Measurements from ENCODE around the gene CMSS1.
A peak's percentile ranks its signal among the peaks of the same experiment; 100 is the strongest.

Gene CMSS1

DNA sequence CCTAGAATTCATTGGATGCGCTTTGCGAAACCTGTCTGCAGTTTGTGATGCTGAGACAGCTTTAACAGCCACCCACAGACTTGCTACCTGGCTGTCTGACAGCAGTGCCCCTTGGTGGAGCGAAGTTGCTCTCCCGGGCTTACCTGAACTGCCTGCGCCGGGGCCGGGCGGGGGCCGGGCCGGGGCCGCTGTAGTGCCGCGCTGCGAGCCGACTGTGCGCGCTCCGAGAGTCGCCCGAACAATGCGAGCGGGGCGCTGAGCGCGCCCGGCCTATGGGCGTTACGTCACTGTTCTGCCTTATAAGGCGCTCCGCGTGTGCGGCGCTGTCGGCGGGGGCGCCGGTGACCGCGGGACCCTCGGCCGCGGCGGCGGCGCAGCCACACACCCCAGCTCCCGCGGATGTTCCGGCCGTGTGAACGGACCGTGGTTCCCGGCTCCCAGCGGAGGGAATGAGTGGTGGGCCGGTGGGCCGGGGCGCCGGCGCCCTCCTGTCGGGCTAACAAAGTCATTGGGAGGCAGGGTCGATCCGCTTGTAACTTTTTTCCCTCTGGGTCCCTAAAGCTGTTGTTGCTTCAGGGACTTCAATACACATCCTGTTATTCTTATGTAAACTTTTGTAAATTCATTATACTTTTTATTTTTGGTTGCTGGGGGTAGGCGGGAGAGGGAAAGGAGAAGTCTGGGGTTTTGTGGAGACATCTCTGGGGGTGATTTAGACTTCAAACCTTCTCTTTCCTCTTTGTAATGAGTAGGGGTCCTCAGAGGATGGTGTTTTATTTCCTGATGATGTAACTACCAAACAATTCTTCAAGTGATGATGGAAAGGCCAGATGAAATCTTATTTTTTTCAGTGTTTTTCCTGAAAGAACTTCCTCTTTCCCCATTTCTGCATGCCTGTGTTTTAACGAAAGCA is 58.5 kb downstream of the CMSS1 start:
- peak; percentile 43 to 56 for DNase-seq

DNA sequence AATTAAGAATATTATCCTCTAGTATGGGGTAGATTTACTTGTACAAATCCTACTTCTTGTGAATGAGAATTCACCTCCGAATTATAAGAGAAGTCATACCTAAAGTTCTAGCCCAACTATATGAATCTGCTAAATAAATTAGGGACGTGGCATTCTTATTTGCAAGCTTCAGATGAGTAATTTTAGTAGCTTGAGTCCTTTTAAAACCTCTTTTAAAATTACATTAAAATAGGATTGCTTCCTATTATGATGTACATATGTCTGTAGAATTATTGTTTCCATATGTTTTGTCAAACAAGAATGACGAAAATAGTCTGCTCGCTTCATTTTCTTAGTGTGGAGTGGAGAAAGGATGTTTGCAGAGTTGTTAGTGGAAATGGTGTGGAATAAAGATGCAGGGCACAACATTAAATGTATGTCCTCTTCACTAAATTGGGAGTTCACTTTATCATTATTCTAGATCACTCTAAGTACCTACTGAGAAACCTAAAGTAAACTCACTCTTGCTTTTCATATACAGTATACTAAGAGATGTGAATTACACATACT is 59.4 kb downstream of the CMSS1 start:
- no peak for DNase-seq

- DNase-seq = no peak
Measured at GRCh38 chr3:99878005-99878404, 60.3 kb downstream of the CMSS1 start.

DNA sequence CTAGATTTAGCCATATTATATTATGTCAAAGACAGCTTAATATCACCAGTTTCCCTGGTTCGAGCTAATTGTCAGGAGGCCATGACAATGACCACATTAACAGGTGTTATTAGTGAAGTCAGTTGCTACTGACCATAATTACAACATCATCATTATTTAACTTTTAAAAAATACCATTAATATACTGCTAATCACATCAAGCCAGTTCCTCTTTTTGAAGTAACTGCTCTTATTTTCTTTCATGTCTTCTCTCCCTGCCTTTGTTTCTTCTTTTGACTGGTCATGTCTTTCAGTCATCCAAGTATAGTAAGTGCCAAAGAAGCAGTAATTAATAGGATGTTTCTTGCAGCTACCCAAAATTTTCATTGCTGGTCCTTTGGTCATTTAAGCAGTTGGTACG is 61.6 kb downstream of the CMSS1 start:
- DNase-seq = no peak

DNA sequence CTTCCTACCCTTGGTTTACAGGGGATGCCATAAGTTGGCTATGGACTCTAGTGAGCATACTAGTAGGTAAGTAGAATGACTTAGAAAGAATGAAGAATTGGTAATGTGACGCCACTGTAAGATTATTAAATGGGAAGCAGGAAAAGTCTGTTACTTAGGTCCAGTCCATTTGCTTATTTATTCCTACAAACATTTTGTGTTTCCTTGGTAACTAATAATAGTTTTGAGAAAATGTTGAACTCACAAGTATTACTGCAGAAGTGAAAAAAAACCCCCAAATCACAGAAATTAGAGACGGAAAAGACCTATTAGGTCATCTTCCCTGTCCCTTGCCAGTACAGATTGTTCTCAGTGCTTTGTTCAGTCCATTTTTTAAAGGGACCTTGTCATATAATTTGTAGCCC is 63.5 kb downstream of the CMSS1 start:
- DNase-seq = no peak

- DNase-seq = no peak
Measured at GRCh38 chr3:99882436-99883137, 64.9 kb downstream of the CMSS1 start.

DNA sequence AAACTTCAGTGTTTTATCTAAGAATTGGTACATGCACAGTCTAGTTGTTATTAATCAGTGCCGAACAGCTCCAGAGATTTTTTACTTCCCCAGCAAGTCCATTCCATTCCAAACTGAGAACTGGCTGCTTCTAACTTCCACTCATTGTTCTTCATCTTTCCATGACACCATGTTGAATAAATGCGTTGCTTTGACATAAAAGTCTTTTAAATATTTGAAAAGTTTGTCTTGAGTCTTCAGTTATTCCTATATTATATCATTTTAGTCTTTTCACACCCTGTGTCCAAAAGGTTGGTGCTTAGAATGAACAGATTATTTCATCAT is 65.4 kb downstream of the CMSS1 start:
- no peak for DNase-seq

- DNase-seq = no peak
Measured at GRCh38 chr3:99883693-99884092, 66.0 kb downstream of the CMSS1 start.

- DNase-seq = no peak
Measured at GRCh38 chr3:99884484-99884883, 66.8 kb downstream of the CMSS1 start.

DNA sequence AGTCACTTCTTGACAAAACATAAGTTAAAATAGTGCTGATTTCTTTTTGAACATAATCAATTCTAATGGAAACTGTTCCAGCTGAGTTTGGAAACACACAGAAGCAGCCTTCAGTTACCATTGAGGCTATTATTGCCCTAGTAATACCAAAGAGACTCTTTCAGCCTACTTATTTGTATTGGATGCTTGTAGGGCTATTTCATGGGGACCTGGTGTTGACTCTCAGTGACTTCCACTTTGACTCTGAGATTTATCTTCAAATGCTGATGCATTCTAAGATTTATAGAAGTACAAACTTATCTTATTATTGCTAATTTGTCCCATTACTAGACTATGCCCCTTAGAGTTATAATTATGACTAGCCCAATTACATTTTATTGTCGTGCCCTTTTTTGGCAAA is 67.4 kb downstream of the CMSS1 start:
- DNase-seq = no peak

DNA sequence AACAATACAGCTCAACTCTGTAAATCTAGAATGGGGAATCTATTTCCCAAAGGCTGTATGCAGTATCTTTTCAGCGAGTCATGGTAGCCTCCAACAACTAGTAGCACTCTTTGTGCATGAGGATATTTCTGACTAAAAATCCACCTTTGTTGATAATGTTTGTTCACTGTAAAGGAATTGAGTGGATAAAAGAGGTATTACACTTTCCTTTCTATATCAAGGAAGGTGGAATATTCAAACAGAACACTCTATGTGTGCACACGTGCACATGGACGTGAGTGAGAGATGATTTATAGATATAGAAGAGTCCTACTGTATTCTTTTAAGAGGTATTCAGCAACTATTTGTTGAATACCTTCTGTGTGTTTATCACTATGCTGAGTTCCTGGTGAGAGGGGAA is 68.2 kb downstream of the CMSS1 start:
- no peak for DNase-seq

DNA sequence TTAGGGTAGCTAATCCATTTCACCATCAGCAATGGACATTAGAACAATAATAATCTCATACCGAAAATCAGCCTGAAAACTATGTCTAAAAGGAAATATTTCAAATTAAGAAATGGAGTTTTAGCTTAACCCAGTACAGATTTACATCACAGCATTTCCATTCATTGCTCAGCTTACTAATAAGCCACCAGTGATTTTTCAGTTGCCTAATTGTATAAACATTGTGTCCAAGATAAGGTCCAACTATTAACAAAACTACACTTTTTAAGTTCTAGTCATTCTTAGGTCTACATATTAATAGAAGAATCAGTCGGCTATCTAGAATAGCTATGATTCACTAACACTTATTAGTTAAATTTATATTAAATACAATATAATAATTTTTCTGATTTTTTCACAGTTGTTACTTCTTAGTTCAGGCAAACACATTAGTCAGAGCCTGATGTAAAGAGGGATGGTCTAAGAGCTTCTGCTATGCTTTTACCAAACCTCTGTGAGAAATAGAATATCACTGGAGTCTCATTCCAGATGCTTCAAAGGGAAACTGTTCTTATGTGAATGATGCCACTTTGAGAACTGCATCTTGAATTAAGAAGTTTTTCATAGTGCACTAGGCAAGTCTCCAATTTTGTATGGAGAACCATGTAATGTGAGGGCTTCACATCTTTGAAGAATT is 74.1 kb downstream of the CMSS1 start:
- DNase-seq = no peak

DNA sequence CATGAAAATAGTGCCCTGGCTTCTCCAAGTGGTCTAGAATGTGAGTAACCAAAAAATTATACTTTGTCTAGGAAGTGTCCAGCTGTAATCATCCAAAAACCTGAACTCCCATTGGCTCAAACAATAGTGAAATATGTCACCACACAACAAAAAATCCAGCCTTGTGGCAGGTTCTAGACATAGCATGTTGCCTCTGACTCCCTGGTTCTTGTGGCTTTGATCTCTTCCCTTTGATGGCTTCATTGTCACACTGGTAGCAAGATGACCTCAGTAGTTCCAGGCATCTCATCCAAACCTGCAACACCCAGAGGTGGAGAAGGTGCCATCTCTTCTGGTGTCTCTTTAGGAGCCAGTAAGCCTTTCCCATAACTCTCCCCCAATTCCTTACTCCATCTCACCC is 74.7 kb downstream of the CMSS1 start:
- DNase-seq = no peak

DNA sequence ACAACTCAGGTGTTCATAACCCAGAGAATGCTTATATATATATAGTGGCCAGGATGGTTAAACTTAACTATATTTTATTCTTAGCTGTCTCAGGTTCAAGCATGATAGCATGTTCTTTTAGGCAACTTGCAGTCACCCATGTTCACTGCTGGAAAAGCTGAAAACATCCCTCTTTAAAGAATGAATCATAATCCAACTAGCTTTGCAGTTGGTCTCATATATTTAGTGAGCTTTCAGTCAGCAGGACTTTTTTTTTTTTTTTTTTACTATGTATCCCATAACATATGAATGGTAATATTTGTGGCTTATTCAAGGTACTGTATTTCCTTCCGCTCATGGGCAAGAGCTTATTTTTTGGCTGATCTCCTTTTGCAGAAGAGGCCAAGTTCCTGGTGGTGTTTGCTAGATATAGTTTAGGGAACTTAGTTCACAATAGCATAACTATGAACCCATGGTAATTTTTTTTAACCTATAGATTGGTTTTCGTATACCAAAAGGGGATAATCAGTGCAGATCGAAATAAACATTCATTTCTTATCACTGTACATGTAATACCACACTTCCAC is 77.6 kb downstream of the CMSS1 start:
- no peak for DNase-seq

DNA sequence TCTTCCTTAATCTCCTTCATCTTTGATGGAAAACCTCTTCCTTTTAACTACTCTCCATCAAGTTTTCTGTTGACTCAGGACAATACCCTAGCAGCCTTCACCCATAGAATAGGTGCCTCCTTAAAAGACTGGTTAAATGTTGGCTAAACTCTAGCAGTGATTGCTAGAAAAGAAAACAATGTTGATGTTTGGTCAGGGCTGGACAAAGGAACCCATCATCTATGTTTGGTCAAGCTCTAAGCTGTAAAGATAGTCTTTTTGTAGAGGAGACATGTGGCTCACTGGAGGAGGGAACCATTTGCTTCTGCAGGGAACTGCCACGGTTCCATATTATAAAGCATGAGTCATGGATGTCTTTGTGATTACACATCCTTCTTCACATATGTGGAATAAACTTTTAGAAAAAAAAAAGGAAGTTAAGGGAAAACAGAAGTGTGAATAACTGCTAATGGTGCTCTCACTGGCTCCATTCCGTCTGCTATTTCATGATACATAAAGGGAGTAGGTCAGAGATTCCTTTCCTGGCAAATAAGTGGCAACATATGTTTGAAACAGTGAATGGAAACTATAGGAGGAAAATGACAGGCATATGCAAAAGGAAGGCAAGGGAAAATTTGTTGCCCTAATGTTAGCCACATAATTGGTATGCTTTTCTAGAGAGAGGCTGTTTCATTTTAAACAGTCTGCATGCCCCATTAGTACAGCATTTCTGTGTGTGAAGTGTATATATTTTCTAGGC is 78.2 kb downstream of the CMSS1 start:
- DNase-seq = no peak

DNA sequence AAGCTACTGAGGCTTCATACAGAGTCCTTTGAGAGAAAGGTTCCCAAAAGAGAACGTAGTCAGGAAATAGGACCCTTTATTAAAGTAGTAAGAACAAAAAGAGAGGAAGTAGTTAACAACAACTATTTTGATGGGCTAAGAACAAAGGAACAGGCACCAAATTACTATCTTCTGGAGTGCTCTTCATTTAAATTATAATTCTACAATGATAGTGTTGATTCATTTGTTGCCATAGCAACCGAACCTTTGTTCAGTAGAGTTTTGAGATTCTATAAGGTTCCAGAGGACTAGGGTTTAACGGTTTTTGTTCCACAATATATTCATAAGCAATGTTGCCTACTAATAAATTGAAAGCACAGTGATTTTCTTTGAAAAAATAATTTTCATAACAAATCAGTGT is 78.8 kb downstream of the CMSS1 start:
- no peak for DNase-seq

DNA sequence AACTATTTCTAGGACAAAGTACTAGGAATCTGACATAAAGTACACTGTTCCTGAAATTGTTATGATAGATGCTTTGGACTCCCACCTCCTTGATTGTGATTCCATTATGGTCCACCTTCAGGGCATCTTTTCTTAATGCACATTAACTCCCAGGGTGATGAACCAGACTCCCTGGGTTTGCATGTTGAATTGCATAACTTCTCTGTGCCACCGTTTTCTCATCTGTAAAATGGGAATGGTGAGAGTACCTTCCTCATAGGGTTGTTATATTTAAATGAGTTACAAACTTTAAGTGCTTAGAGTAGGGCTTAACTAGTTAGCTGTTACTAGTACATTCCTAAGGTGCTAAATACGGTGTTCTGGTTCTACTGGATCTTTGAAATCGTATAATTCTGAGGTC is 81.9 kb downstream of the CMSS1 start:
- no peak for DNase-seq

- no peak for DNase-seq
Measured at GRCh38 chr3:99900248-99900647, 82.6 kb downstream of the CMSS1 start.

GRCh38 chr3:99901200-99901926 is 83.7 kb downstream of the CMSS1 start:
- no peak for DNase-seq

DNA sequence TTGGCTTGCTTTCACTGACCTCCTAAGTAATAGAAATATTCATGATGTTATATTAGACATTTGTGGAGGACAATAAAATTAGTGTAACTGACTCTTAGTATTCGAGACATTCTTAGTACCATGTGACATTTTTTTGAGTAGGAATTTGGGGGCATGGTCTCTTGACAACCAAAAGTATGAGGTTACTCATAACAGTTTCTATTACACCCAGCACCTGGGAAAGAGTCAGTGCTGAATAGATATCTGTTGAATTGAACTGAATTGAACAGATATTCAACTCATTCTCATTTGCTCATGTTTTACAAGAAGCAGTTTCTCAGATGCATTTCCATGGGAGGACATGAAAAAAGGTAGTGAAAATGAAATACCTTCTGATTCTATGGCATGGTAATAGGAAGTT is 84.4 kb downstream of the CMSS1 start:
- no peak for DNase-seq

GRCh38 chr3:99903869-99904268 is 86.2 kb downstream of the CMSS1 start:
- no peak for DNase-seq
